H1 (cell line): ENCODE data around the gene GTF3C5. TPM values are rescaled to one million over a fixed set of nuclear protein-coding genes. Genes with fewer than 3 reads are reported as not detected.
"Not testable (repeated sequence)": the region's sequence is repeated elsewhere in the genome, so short reads cannot be mapped to it uniquely, and the experiment has no call there.

Experiments used
- CTCF ChIA-PET: fragments of 300-600 bp; sonication (Branson Sonifier 250); formaldehyde crosslinking; loops from one replicate; lab custom pipeline; 2021; ENCODE audit not compliant: partially characterized antibody; lab: Charles Lee
- POLR2A ChIA-PET: fragments of 300-600 bp; sonication (Branson Sonifier 250); formaldehyde crosslinking; loops from one replicate; lab custom pipeline; 2021; ENCODE audit warnings: inconsistent platforms; ENCODE audit not compliant: partially characterized antibody; lab: Charles Lee
- DNase-seq, 2 experiments: peaks; one replicate each; pipeline versions ENCODE4 v3.0.0 to v3.0.0-alpha.2; 2010 to 2022; ENCODE audit warnings: low spot score in 2 of 2, low read depth in 1 of 2, mixed read lengths in 1 of 2
- FAIRE-seq: peaks from 2 replicates; lab custom pipeline; 2011; peaks lifted over from hg19 to GRCh38; lab: Jason Lieb, UNC
- H2AFZ ChIP-seq: 2 replicates; pipeline ENCODE4 v1.8.1; 2012; ENCODE audit warnings: low read length, inconsistent platforms
- H2AK5ac ChIP-seq: 2 replicates; pipeline ENCODE4 v1.6.1; 2013; ENCODE audit warnings: low read depth, low read length
- H2BK120ac ChIP-seq: replicated peaks from 2 replicates; pipeline ENCODE3; 2013; ENCODE audit warnings: low read depth, low read length, inconsistent platforms
- H2BK12ac ChIP-seq: 2 replicates; pipeline ENCODE4 v1.6.1; 2013; ENCODE audit warnings: low read depth, low read length
- H2BK15ac ChIP-seq: 2 replicates; pipeline ENCODE4 v1.6.1; 2013; ENCODE audit warnings: low read length
- H2BK20ac ChIP-seq: 2 replicates; pipeline ENCODE4 v1.6.1; 2013; ENCODE audit warnings: low read length
- H2BK5ac ChIP-seq: 2 replicates; pipeline ENCODE4 v1.6.1; 2013; ENCODE audit warnings: low read depth, low read length
- H3K14ac ChIP-seq: 2 replicates; pipeline ENCODE4 v1.6.1; 2013; ENCODE audit warnings: inconsistent platforms; ENCODE audit not compliant: insufficient read length
- H3K18ac ChIP-seq: 2 replicates; pipeline ENCODE4 v1.6.1; 2013; ENCODE audit warnings: low read length; ENCODE audit errors: extremely low read depth
- H3K23ac ChIP-seq: 2 replicates; pipeline ENCODE4 v1.6.1; 2013; ENCODE audit warnings: inconsistent platforms; ENCODE audit not compliant: insufficient read length
- H3K23me2 ChIP-seq: 2 replicates; pipeline ENCODE4 v1.6.1; 2013; ENCODE audit warnings: low read depth, low read length
- H3K27ac ChIP-seq: 2 replicates; pipeline ENCODE4 v1.6.1; 2011; ENCODE audit warnings: low read depth, low read length, inconsistent platforms
- H3K27me3 ChIP-seq, 4 experiments: replicated peaks in 1 of 4; 1 replicate in 1 of 4; 2 replicates in 3 of 4; pipeline versions ENCODE4 v1.6.1 to v1.8.1; 2011 to 2013; ENCODE audit warnings: low read length in 3 of 4, mild to moderate bottlenecking in 3 of 4, inconsistent platforms in 2 of 4, mixed read lengths in 2 of 4, moderate library complexity in 1 of 4; ENCODE audit not compliant: control insufficient read depth in 3 of 4, insufficient read depth in 3 of 4; ENCODE audit errors: extremely low read depth in 1 of 4
- H3K36me3 ChIP-seq, 4 experiments: 2 replicates each; pipeline versions ENCODE4 v1.6.1 to v1.8.1; 2011 to 2013; ENCODE audit warnings: mild to moderate bottlenecking in 4 of 4, low read length in 3 of 4, moderate library complexity in 2 of 4, control low read depth in 1 of 4, inconsistent platforms in 1 of 4; ENCODE audit not compliant: insufficient read depth in 4 of 4, control insufficient read depth in 2 of 4
- H3K4ac ChIP-seq: replicated peaks from 2 replicates; pipeline ENCODE3; 2013; ENCODE audit warnings: low read length, low read depth, mixed read lengths, inconsistent platforms; ENCODE audit not compliant: insufficient read length
- H3K4me1 ChIP-seq, 4 experiments: replicated peaks in 1 of 4; 1 replicate in 1 of 4; 2 replicates in 3 of 4; pipeline versions ENCODE4 v1.6.1 to v1.8.1; 2011 to 2013; ENCODE audit warnings: low read length in 3 of 4, inconsistent platforms in 2 of 4, mixed read lengths in 1 of 4; ENCODE audit not compliant: insufficient read depth in 4 of 4, control insufficient read depth in 3 of 4
- H3K4me2 ChIP-seq, 2 experiments: 2 replicates each; pipeline versions ENCODE4 v1.6.1 to v1.8.1; 2011 to 2013; ENCODE audit warnings: low read depth in 2 of 2, low read length in 2 of 2, control low read depth in 1 of 2, inconsistent platforms in 1 of 2, mild to moderate bottlenecking in 1 of 2; ENCODE audit not compliant: insufficient read depth in 1 of 2
- H3K4me3 ChIP-seq, 4 experiments: fragments of 200-600, 300-600 bp in 1 of 4; sonication (generic), shearing (Covaris generic), sonication (Bioruptor Twin) in 1 of 4; 2 replicates each; pipeline versions ENCODE4 v1.5.1 to v1.8.1; 2011 to 2016; ENCODE audit warnings: low read length in 4 of 4, low read depth in 3 of 4, control low read depth in 2 of 4, inconsistent platforms in 2 of 4, mild to moderate bottlenecking in 2 of 4, mixed read lengths in 1 of 4, moderate library complexity in 1 of 4; ENCODE audit not compliant: insufficient read depth in 2 of 4; ENCODE audit errors: extremely low read depth in 1 of 4
- H3K56ac ChIP-seq: replicated peaks from 2 replicates; pipeline ENCODE3; 2013; ENCODE audit warnings: low read depth, mild to moderate bottlenecking, mixed read lengths, low read length, inconsistent platforms; ENCODE audit not compliant: insufficient read length
- H3K79me1 ChIP-seq: 2 replicates; pipeline ENCODE4 v1.6.1; 2013; ENCODE audit warnings: low read depth, low read length, control low read depth
- H3K79me2 ChIP-seq, 2 experiments: 2 replicates each; pipeline versions ENCODE4 v1.6.1 to v1.8.1; 2012 to 2013; ENCODE audit warnings: low read length in 2 of 2, mild to moderate bottlenecking in 2 of 2, inconsistent platforms in 1 of 2; ENCODE audit not compliant: insufficient read depth in 2 of 2, control insufficient read depth in 1 of 2
- H3K9ac ChIP-seq, 4 experiments: replicated peaks in 1 of 4; 1 replicate in 1 of 4; 2 replicates in 3 of 4; pipeline versions ENCODE4 v1.6.1 to v1.8.1; 2011 to 2013; ENCODE audit warnings: low read depth in 3 of 4, low read length in 3 of 4, control low read depth in 2 of 4, mild to moderate bottlenecking in 2 of 4, moderate library complexity in 2 of 4, inconsistent platforms in 1 of 4; ENCODE audit errors: extremely low read depth in 1 of 4
- H3K9me3 ChIP-seq, 2 experiments: 2 replicates each; pipeline versions ENCODE4 v1.6.1 to v1.8.1; 2012 to 2013; ENCODE audit warnings: mild to moderate bottlenecking in 2 of 2, moderate library complexity in 2 of 2, control low read depth in 1 of 2, inconsistent platforms in 1 of 2, low read depth in 1 of 2, low read length in 1 of 2, mixed read lengths in 1 of 2; ENCODE audit not compliant: insufficient read depth in 2 of 2
- H4K20me1 ChIP-seq, 2 experiments: replicated peaks in 1 of 2; 2 replicates each; pipeline versions ENCODE3 to v1.8.1; 2011 to 2013; ENCODE audit warnings: inconsistent platforms in 2 of 2, low read length in 2 of 2, mild to moderate bottlenecking in 1 of 2; ENCODE audit not compliant: insufficient read depth in 2 of 2, control insufficient read depth in 1 of 2
- H4K5ac ChIP-seq: 2 replicates; pipeline ENCODE4 v1.6.1; 2013; ENCODE audit warnings: low read length, low read depth, mixed read lengths, inconsistent platforms; ENCODE audit not compliant: insufficient read length
- H4K8ac ChIP-seq: 2 replicates; pipeline ENCODE4 v1.8.0; 2013; ENCODE audit warnings: mild to moderate bottlenecking, moderate library complexity, low read length, inconsistent platforms; ENCODE audit not compliant: insufficient read depth; ENCODE audit errors: extremely low read depth
- H4K91ac ChIP-seq: replicated peaks from 2 replicates; pipeline ENCODE3; 2013; ENCODE audit warnings: low read length, mixed read lengths, inconsistent platforms; ENCODE audit not compliant: insufficient read length
- WGBS, 2 experiments: shearing (Covaris generic) in 1 of 2; methylation state at CpG; one replicate each; pipeline versions ENCODE4 v1.1.6 to v1.1.7; 2013 to 2015; ENCODE audit warnings: low lambda C conversion rate in 2 of 2, mixed read lengths in 2 of 2, inconsistent platforms in 1 of 2, low coverage in 1 of 2, missing lambda C conversion rate in 1 of 2; ENCODE audit not compliant: insufficient replicate concordance in 2 of 2, insufficient coverage in 1 of 2, insufficient read length in 1 of 2; ENCODE audit errors: extremely low coverage in 1 of 2, missing lambda C conversion rate in 1 of 2; 5-methylcytosine and 5-hydroxymethylcytosine counted together
- polyA plus RNA-seq, 7 experiments: library from polyadenylated mRNA; depleted of rRNA in 3 of 7; stranded (reverse) in 5 of 7; unstranded in 2 of 7; fragments of >200 nt in 5 of 7; fragments of 200-250 nt in 2 of 7; gene quantifications; 1 replicate in 5 of 7; 2 replicates in 1 of 7; 4 replicates in 1 of 7; pipeline versions ENCODE4 v1.2.1 to v1.2.3, GENCODE V29; 2011 to 2013; ENCODE audit warnings: missing spikeins in 2 of 7, mixed read lengths in 2 of 7
- total RNA-seq: library from RNA; stranded (reverse); fragmentation: NEBNext Ultra II Directional; extraction: Animal tissue kit (Norgen Biotek cat#: 25700); gene quantifications from 2 replicates; pipeline ENCODE4 v1.2.1, GENCODE V29; 2021

Gene GTF3C5
- total and polyA plus RNA-seq, 2 of the 8 experiments (the other 6 are each of a cell fraction or from before 2014, with no cell fraction given): 78.7 to 87.1 TPM

DNA sequence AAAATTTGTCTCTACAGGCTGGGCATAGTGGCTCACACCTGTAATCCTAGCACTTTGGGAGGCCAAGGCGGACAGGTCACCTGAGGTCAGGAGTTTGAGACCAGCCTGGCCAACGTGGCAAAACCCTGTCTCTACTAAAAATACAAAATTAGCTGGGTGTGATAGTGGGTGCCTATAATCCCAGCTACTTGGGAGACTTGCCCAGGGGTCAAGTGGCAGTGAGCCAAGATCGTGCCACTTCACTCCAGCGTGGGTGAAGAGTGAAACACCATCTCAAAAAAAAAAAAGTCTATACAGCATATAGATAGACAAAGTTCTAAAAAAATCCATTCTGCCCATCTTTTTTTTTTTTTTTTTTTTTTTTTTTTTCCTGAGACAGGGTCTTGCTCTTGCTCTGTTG lies 63.6 kb downstream of the GTF3C5 start:
- H2BK5ac ChIP-seq, H4K5ac ChIP-seq, H3K9ac ChIP-seq, DNase-seq, H3K56ac ChIP-seq, H3K18ac ChIP-seq, H3K4me2 ChIP-seq, H2BK12ac ChIP-seq, H3K23ac ChIP-seq, H2AK5ac ChIP-seq, H3K23me2 ChIP-seq, H3K14ac ChIP-seq, H2BK15ac ChIP-seq, H4K20me1 ChIP-seq, H2BK20ac ChIP-seq, H3K4me3 ChIP-seq, H3K4me1 ChIP-seq, H3K79me1 ChIP-seq, H2BK120ac ChIP-seq, H4K91ac ChIP-seq, H3K4ac ChIP-seq, H2AFZ ChIP-seq, H3K79me2 ChIP-seq, H4K8ac ChIP-seq, H3K27me3 ChIP-seq, H3K27ac ChIP-seq, FAIRE-seq: not testable (repeated sequence)
- CTCF ChIA-PET: interaction anchor here (0.6 to 3.7 kb wide), 8 partner anchors 10 to 99 kb away, joined by 3 to 25 read pairs (median 4); no protein-coding TSS in a partner anchor
- POLR2A ChIA-PET: interaction anchor here (1.2 kb wide), 1 partner anchor 24 kb away, joined by 3 read pairs; no protein-coding TSS in a partner anchor
- Histone ChIP-seq H3K9me3 (peaks cover 11 to 13% of the 10 kb centered on the region in 2 experiments; a peak in 3 of 4 replicates), H3K36me3 (peaks cover 0 to 16% (median 8%) of the 10 kb centered on the region in 4 experiments; a peak in 6 of 8 replicates)
- WGBS, 2 experiments: 84% methylated on average over 3 of the region's 4 CpGs; no CpG with 5 or more reads in 1 of the 2 experiments
